Measurements from ENCODE around the gene ARID4B.

GRCh38 chr1:235261243-235261642 lies 66.7 kb downstream of the ARID4B start:
- no peak for TF ChIP-seq POLR2A (IDR thresholded peaks at IDR 0.05)
- TF ChIP-seq, protein P1, sequence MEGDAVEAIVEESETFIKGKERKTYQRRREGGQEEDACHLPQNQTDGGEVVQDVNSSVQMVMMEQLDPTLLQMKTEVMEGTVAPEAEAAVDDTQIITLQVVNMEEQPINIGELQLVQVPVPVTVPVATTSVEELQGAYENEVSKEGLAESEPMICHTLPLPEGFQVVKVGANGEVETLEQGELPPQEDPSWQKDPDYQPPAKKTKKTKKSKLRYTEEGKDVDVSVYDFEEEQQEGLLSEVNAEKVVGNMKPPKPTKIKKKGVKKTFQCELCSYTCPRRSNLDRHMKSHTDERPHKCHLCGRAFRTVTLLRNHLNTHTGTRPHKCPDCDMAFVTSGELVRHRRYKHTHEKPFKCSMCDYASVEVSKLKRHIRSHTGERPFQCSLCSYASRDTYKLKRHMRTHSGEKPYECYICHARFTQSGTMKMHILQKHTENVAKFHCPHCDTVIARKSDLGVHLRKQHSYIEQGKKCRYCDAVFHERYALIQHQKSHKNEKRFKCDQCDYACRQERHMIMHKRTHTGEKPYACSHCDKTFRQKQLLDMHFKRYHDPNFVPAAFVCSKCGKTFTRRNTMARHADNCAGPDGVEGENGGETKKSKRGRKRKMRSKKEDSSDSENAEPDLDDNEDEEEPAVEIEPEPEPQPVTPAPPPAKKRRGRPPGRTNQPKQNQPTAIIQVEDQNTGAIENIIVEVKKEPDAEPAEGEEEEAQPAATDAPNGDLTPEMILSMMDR (IDR thresholded peaks at IDR 0.05) = no peak
- no peak for TF ChIP-seq POLR2AphosphoS5 (IDR thresholded peaks at IDR 0.05)
- no peak for TF ChIP-seq EP300 (IDR thresholded peaks at IDR 0.05)

Data from sigmoid colon (tissue), 4 donors.